ENCODE measurements around the gene CD6.

DNA sequence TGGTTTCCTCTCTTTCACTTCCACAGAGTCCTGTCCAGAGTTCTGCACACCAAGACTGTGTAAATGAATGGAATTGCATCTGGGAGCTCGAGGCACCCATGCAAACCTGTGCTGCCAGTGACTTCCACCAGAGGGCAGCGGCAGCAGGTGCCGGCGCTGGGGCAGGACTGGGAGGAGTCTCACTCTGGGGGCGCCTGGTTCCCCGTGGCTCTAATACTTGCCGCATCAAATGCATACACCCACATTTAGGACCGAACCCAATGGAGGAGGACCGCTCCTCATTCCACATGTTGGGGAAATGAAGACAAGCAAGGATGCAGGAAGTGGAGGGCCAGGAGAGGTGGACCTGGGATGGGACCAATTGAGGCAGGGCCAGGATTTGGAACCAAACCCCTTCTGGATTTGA lies 1.1 kb upstream of the CD6 start:
- TF ChIP-seq YY1 (IDR thresholded peaks at IDR 0.05; ENCODE audit: insufficient read depth, insufficient read length) (no peak), ZNF274 (IDR thresholded peaks at IDR 0.05; ENCODE audit: low read depth, low read length) (no peak)
